HCT116 (cell line): ENCODE results near the gene MINDY3. TPM values are rescaled to one million over a fixed set of nuclear protein-coding genes. Genes with fewer than 3 reads are reported as not detected.

ENCODE experiments used
- ATAC-seq: fragments of 200-7000 bp; cut with Tn5 transposase; 2 replicates; pipeline ENCODE4 v1.9.1; 2020; ENCODE audit warnings: mild to moderate bottlenecking, moderate library complexity
- BruUV-seq: library from RNA; stranded (reverse); fragments of 400-500 nt; replicated peaks from 2 replicates; lab custom pipeline; 2021; lab: Mats Ljungman, UMichigan
- CTCF ChIA-PET: fragments of 300-600 bp; sonication (Branson Sonifier 250); formaldehyde crosslinking; loops from one replicate; lab custom pipeline; 2021; ENCODE audit warnings: antibody characterized with exemption; lab: Charles Lee
- POLR2A ChIA-PET: fragments of 300-600, 350-600 bp; sonication (Branson Sonifier 250); formaldehyde crosslinking; loops from one replicate; lab custom pipeline; 2021; ENCODE audit warnings: antibody characterized with exemption; lab: Charles Lee
- RAD21 ChIA-PET, 2 experiments: fragments of 300-600 bp; sonication (Branson Sonifier 250); formaldehyde crosslinking; loops; one replicate each; lab custom pipeline; 2023; ENCODE audit warnings: low total read pairs in 2 of 2; ENCODE audit not compliant: uncharacterized antibody in 2 of 2, unreplicated experiment in 2 of 2, low non-redundant PET in 1 of 2; lab: Charles Lee
- DNase-seq: peaks from one replicate; pipeline ENCODE4 v3.0.0-alpha.2; 2010; ENCODE audit warnings: low read depth, low spot score
- H2AFZ ChIP-seq: fragments of 200-600 bp; shearing (Covaris generic), sonication (generic); 2 replicates; pipeline ENCODE4 v1.6.1; 2017; ENCODE audit warnings: low read depth, mixed run types, mixed read lengths, antibody characterized with exemption, low read length; ENCODE audit not compliant: poor library complexity, severe bottlenecking
- H3K27ac ChIP-seq: 2 replicates; pipeline ENCODE4 v1.5.1; 2012; ENCODE audit warnings: low read depth, low read length
- H3K27me3 ChIP-seq: fragments of 200-600 bp; sonication (generic); 2 replicates; pipeline ENCODE4 v1.6.1; 2016; ENCODE audit warnings: mixed run types, low read length, mixed read lengths; ENCODE audit not compliant: insufficient read depth
- H3K36me3 ChIP-seq, 2 experiments: fragments of 200-500 bp in 1 of 2; fragments of 200-600 bp in 1 of 2; sonication (Bioruptor generic) in 1 of 2; sonication (generic) in 1 of 2; 2 replicates each; pipeline versions ENCODE4 v1.5.1 to v1.6.1; 2014 to 2016; ENCODE audit warnings: low read length in 2 of 2, inconsistent platforms in 1 of 2, mixed read lengths in 1 of 2, mixed run types in 1 of 2; ENCODE audit not compliant: insufficient read depth in 2 of 2, control insufficient read depth in 1 of 2
- H3K4me1 ChIP-seq, 2 experiments: fragments of 200-600 bp in 1 of 2; sonication (generic) in 1 of 2; 2 replicates each; pipeline versions ENCODE4 v1.5.1 to v1.6.1; 2012 to 2017; ENCODE audit warnings: low read length in 2 of 2, inconsistent platforms in 1 of 2, mild to moderate bottlenecking in 1 of 2, mixed read lengths in 1 of 2, mixed run types in 1 of 2, moderate library complexity in 1 of 2; ENCODE audit not compliant: insufficient read depth in 2 of 2, control insufficient read depth in 1 of 2
- H3K4me2 ChIP-seq: fragments of 200-600 bp; sonication (generic); 2 replicates; pipeline ENCODE4 v1.6.1; 2017; ENCODE audit warnings: mixed run types, low read length, mixed read lengths
- H3K4me3 ChIP-seq, 2 experiments: fragments of 200-600 bp in 1 of 2; sonication (generic) in 1 of 2; replicated peaks in 1 of 2; 2 replicates each; pipeline ENCODE4 v1.5.1; 2011 to 2016; ENCODE audit warnings: low read length in 2 of 2, control low read depth in 1 of 2, low read depth in 1 of 2, mild to moderate bottlenecking in 1 of 2, mixed read lengths in 1 of 2, mixed run types in 1 of 2
- H3K79me2 ChIP-seq: fragments of 200-600 bp; sonication (generic); 2 replicates; pipeline ENCODE4 v1.6.1; 2017; ENCODE audit warnings: mild to moderate bottlenecking, mixed run types, low read length, moderate library complexity, mixed read lengths; ENCODE audit not compliant: insufficient read depth
- H3K9ac ChIP-seq: fragments of 200-600 bp; sonication (generic); 2 replicates; pipeline ENCODE4 v1.6.1; 2016; ENCODE audit warnings: low read length, mixed read lengths
- H3K9me2 ChIP-seq: fragments of 200-600 bp; sonication (generic), shearing (Covaris generic); 2 replicates; pipeline ENCODE4 v1.6.1; 2017; ENCODE audit warnings: mixed run types, mild to moderate bottlenecking, moderate library complexity; ENCODE audit not compliant: insufficient read depth
- H3K9me3 ChIP-seq, 2 experiments: fragments of 200-500 bp in 1 of 2; fragments of 200-600 bp in 1 of 2; sonication (Bioruptor generic) in 1 of 2; sonication (generic) in 1 of 2; 2 replicates each; pipeline ENCODE4 v1.6.1; 2014 to 2017; ENCODE audit warnings: low read length in 2 of 2, mixed read lengths in 2 of 2, inconsistent platforms in 1 of 2, low read depth in 1 of 2, mild to moderate bottlenecking in 1 of 2, mixed run types in 1 of 2, moderate library complexity in 1 of 2; ENCODE audit not compliant: control insufficient read depth in 1 of 2, insufficient read depth in 1 of 2
- H4K20me1 ChIP-seq: fragments of 200-600 bp; sonication (generic), shearing (Covaris generic); 2 replicates; pipeline ENCODE4 v1.6.1; 2017; ENCODE audit warnings: mixed run types, mild to moderate bottlenecking, moderate library complexity; ENCODE audit not compliant: insufficient read depth
- EGR1 ChIP-seq: IDR thresholded peaks from 2 replicates; pipeline ENCODE4 v1.6.1; 2012; ENCODE audit warnings: low read depth
- FOSL1 ChIP-seq: IDR thresholded peaks from 2 replicates; pipeline ENCODE4 v1.6.1; 2012; ENCODE audit warnings: low read depth
- MAX ChIP-seq: IDR thresholded peaks from 2 replicates; pipeline ENCODE4 v1.6.1; 2012
- POLR2AphosphoS5 ChIP-seq: IDR thresholded peaks from 2 replicates; pipeline ENCODE4 v1.6.1; 2011; ENCODE audit warnings: mild to moderate bottlenecking, low read depth, low read length, moderate library complexity
- ZBTB33 ChIP-seq: IDR thresholded peaks from 2 replicates; pipeline ENCODE4 v1.6.1; 2011; ENCODE audit warnings: mild to moderate bottlenecking, low read length, moderate library complexity; ENCODE audit not compliant: insufficient replicate concordance; ENCODE audit errors: extremely low read depth
- ZFX ChIP-seq: fragments of 450-650 bp; IDR thresholded peaks from 2 replicates; pipeline ENCODE4 v1.6.1; 2017
- intact Hi-C: fragments of 100-400 bp; cut with micrococcal nuclease; formaldehyde crosslinking; loops from 2 replicates; pipeline ENCODE4 v1.10.0; 2022
- total RNA-seq: library from RNA; stranded (reverse); gene quantifications from one replicate; pipeline ENCODE4 v1.2.1, GENCODE V29; 2021; ENCODE audit not compliant: unreplicated experiment

MINDY3 gene
- total RNA-seq, 1 experiment from 2014 or later = 15.5 TPM

- POLR2A ChIA-PET = no interaction called here
- no TSS peak for BruUV-seq
These were observed 114.6 kb downstream of the MINDY3 start for GRCh38 chr10:15745751-15746150.

More at GRCh38 chr10:15745751-15746150, 114.6 kb downstream of the MINDY3 start:
- CTCF ChIA-PET = no interaction called here
- Histone ChIP-seq H2AFZ (no peak overlapping the region), H3K9me3 (no peaks in the 10 kb centered on the region), H3K9ac (no peak overlapping the region), H3K27ac (no peak overlapping the region), H3K4me3 (no peak overlapping the region), H3K27me3 (no peaks in the 10 kb centered on the region; the same call in 1 of the 2 replicates), H3K4me2 (no peak overlapping the region)
- no peak for TF ChIP-seq FOSL1
- TF ChIP-seq ZFX = no peak
- no peak for TF ChIP-seq MAX
- no peak for TF ChIP-seq POLR2AphosphoS5
- no peak for TF ChIP-seq ZBTB33
- no peak for TF ChIP-seq EGR1
- TF ChIP-seq, all 23 proteins: peak for 0
- Histone ChIP-seq H3K79me2 (no peaks in the 10 kb centered on the region), H3K9me2 (no peaks in the 10 kb centered on the region), H3K4me1 (no peaks in the 10 kb centered on the region), H4K20me1 (no peaks in the 10 kb centered on the region), H3K36me3 (no peaks in the 10 kb centered on the region)
- intact Hi-C loops = loop anchor here (2.0 kb wide), 1 partner anchor 311 kb away; no protein-coding TSS in a partner anchor
- ATAC-seq (no peak), DNase-seq (no peak)
- RAD21 ChIA-PET = no interaction called here
